Heart right ventricle (tissue), 16 donors: ENCODE results near the gene CRHR2. TPM values are rescaled to one million over a fixed set of nuclear protein-coding genes. Genes with fewer than 3 reads are reported as not detected.

ENCODE experiments used
- ATAC-seq, 8 donors: fragments of 200-7000 bp; cut with Tn5 transposase; one replicate each; pipeline ENCODE4 v1.9.1; 2020; ENCODE audit warnings: mild to moderate bottlenecking in 8 of 8, moderate library complexity in 8 of 8, moderate number of reproducible peaks in 1 of 8
- DNase-seq, 2 donors: peaks; one replicate each; pipeline ENCODE4 v3.0.0-alpha.2; 2020
- H3K27ac ChIP-seq, 10 donors: fragments of 200-600 bp; sonication (generic) in 2 of 10; one replicate each; pipeline versions ENCODE4 v1.5.0 to v1.8.0; 2020 to 2022; ENCODE audit warnings: mild to moderate bottlenecking in 3 of 10
- H3K27me3 ChIP-seq, 7 donors: fragments of 200-600 bp; one replicate each; pipeline ENCODE4 v1.8.0; 2021 to 2022; ENCODE audit warnings: mild to moderate bottlenecking in 2 of 7
- H3K36me3 ChIP-seq, 9 donors: fragments of 200-600 bp; sonication (generic) in 1 of 9; one replicate each; pipeline versions ENCODE4 v1.5.0 to v1.8.0; 2020 to 2022; ENCODE audit warnings: mild to moderate bottlenecking in 2 of 9
- H3K4me1 ChIP-seq, 9 donors: fragments of 200-600 bp; sonication (generic) in 1 of 9; one replicate each; pipeline versions ENCODE4 v1.5.0 to v1.8.0; 2020 to 2022; ENCODE audit warnings: mild to moderate bottlenecking in 4 of 9
- H3K4me3 ChIP-seq, 10 donors: fragments of 200-600 bp; sonication (generic) in 2 of 10; one replicate each; pipeline versions ENCODE4 v1.5.0 to v1.8.0; 2020 to 2022; ENCODE audit warnings: mild to moderate bottlenecking in 7 of 10, moderate library complexity in 2 of 10
- H3K9me3 ChIP-seq, 11 donors: fragments of 200-600 bp in 10 of 11; sonication (generic) in 2 of 11; one replicate each; pipeline versions ENCODE4 v1.5.0 to v1.8.0; 2013 to 2022; ENCODE audit warnings: mild to moderate bottlenecking in 2 of 11, control low read depth in 1 of 11, moderate library complexity in 1 of 11
- WGBS, 2 donors: extraction: QIAGEN DNeasy Blood & Tissue Kit; methylation state at CpG; one replicate each; pipeline ENCODE4 v1.1.7; 2013; ENCODE audit warnings: inconsistent platforms in 1 of 2; 5-methylcytosine and 5-hydroxymethylcytosine counted together
- intact Hi-C, 10 donors: fragments of 100-400 bp; cut with DNase I; formaldehyde crosslinking; loops; one replicate each; pipeline versions ENCODE4 v1.11.1 to v1.14.2; 2022
- polyA plus RNA-seq, 2 donors: library from polyadenylated mRNA; stranded (reverse); fragments of 200-250 nt; gene quantifications; one replicate each; pipeline ENCODE4 v1.2.3, GENCODE V29; 2013
- total RNA-seq, 10 donors: library from RNA; stranded (reverse); fragmentation: NEBNext Ultra II Directional in 3 of 10; extraction: Animal tissue kit (Norgen Biotek cat#: 25700) in 3 of 10; gene quantifications; one replicate each; pipeline versions ENCODE4 v1.2.1 to v1.2.4, GENCODE V29; 2021 to 2023
- TF ChIP-seq, protein P1 (sequence below), 9 donors: fragments of 200-600 bp; sonication (generic) in 2 of 9; IDR thresholded peaks; one replicate each; pipeline versions ENCODE4 v1.5.0 to v1.8.0; 2021 to 2022; ENCODE audit warnings: antibody characterized with exemption in 9 of 9, mild to moderate bottlenecking in 5 of 9, moderate library complexity in 1 of 9
- donor health status: Arrhythmogenic right ventricular cardiomyopathy.
- donor health status: ischemic (EF 13 %, LVEDD 7.1; RV severe dilation, severe dysfunction).
- donor health status: healthy with polysubstance abuse.
- donor health status: DM: no; HTN: yes; CAD: no.
- donor health status: DM: no; HTN: no; CAD: no.
- donor health status: ischemic (EF 25% LVEDD 6.9; RV normal size, moderate dysfunction).
- donor health status: ischemic (EF 25% LVEDD 5.7; RV mildly dilated, moderate dysfunction).
- donor health status: healthy.
- donor health status: DM: yes; HTN: yes; CAD: no.
- donor health status: Ischemic cardiomyopathy.
- donor health status: ischemic (EF 35%, LVEDD 5.7; RV mildly dilated, moderate dysfunction).
- donor health status: nonischemic (EF 11% LVEDD 7.7; RV severe dilation, severe dysfunction).
- donor health status: DM: yes; HTN: yes; CAD: no.
- donor health status: PGD.
- donor health status: ischemic (EF 29% LVEDD 5.4; RV normal size, mild dysfunction).
- donor health status: nonischemic (EF 23%, LVEDD 6.1; RV moderate dilation, normal function).

The CRHR2 gene
- total and polyA plus RNA-seq, 12 donors = 0.07 to 1.2 (median 0.28) TPM; not detected in 1

DNA sequence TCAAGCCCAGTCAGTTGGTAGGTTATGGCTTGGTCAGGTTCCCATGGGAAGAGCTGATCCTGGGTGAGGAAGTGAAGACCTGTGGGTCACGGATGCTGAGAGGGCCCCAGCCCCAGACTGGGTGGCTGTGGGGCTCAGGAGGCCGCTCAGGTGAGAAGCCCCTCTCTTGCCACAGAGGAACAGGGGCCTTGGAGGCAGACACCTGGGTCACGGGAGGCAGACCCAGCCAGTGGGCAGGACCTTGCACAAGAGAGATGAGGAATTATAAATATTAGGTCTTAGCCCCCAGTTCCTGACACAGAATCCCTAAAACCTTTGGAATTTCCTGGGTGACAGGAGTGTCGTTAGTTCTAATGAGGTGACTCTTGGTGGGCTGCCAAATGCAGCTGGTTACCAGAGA is 10.6 kb upstream of the CRHR2 start:
- H3K4me1 ChIP-seq = peaks cover 0 to 36% (median 22%) of the 10 kb centered on the region in 9 donors
- WGBS, 2 donors = 73 to 75% methylated on average over 4 of the region's 4 CpGs
- no peaks in the 10 kb centered on the region for H3K9me3 ChIP-seq
- H3K27ac ChIP-seq = no peak overlapping the region
- no peak overlapping the region for H3K4me3 ChIP-seq
- no peak for ATAC-seq
- intact Hi-C loops = no loop called here
- no peaks in the 10 kb centered on the region for H3K27me3 ChIP-seq
- TF ChIP-seq, protein P1, sequence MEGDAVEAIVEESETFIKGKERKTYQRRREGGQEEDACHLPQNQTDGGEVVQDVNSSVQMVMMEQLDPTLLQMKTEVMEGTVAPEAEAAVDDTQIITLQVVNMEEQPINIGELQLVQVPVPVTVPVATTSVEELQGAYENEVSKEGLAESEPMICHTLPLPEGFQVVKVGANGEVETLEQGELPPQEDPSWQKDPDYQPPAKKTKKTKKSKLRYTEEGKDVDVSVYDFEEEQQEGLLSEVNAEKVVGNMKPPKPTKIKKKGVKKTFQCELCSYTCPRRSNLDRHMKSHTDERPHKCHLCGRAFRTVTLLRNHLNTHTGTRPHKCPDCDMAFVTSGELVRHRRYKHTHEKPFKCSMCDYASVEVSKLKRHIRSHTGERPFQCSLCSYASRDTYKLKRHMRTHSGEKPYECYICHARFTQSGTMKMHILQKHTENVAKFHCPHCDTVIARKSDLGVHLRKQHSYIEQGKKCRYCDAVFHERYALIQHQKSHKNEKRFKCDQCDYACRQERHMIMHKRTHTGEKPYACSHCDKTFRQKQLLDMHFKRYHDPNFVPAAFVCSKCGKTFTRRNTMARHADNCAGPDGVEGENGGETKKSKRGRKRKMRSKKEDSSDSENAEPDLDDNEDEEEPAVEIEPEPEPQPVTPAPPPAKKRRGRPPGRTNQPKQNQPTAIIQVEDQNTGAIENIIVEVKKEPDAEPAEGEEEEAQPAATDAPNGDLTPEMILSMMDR (IDR thresholded peaks at IDR 0.05) = no peak
- no peaks in the 10 kb centered on the region for H3K36me3 ChIP-seq
- DNase-seq = no peak

DNA sequence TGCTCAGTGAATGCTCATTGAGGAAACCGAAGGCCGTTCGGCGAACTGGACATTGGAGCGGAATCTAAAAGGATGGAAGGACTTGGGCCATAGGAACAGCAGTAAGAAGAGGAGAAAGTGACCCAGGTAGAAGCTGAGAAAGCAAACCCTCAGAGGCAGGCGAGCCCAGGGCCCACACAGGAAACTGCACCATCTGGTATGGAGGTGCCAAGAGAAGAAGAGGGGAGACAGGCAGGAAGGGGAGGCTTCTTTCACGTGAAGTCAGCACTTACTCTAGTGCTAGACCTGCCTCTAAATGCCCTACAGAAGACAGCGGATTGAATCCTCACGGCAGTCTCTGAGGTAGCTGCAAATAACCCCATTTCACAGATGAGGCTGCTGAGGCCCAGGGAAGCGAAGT is 10.2 kb upstream of the CRHR2 start:
- Histone ChIP-seq H3K4me3 (no peak overlapping the region), H3K27ac (no peak overlapping the region), H3K36me3 (no peaks in the 10 kb centered on the region), H3K27me3 (no peaks in the 10 kb centered on the region), H3K4me1 (peaks cover 0 to 33% (median 19%) of the 10 kb centered on the region in 9 donors), H3K9me3 (no peaks in the 10 kb centered on the region)
- ATAC-seq = no peak
- intact Hi-C loops = no loop called here
- TF ChIP-seq, protein P1 (IDR thresholded peaks at IDR 0.05) = no peak
- DNase-seq = no peak
- WGBS, 2 donors = 92 to 93% methylated on average over 10 of the region's 10 CpGs

DNA sequence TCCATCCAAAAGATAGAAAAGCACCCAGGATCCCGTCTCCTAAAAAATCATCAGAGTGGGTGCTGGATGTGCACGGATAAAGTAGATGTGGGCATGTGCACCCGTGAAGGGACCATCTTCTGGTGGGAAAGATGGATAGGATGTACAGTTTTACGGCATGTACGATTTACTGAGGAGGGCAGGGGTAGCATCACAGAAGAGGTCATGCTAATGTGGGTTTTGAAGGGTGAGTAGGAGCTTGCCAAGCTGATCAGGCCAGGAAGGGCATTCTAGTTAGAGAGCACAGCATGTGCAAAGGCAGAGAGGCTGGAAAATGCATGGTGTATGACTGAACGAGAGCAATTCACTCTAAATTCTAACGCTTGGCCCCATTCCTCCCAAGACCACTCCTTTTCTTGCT is 7.8 kb upstream of the CRHR2 start:
- Histone ChIP-seq H3K4me3 (no peak overlapping the region), H3K4me1 (peaks cover 0 to 16% (median 7%) of the 10 kb centered on the region in 9 donors), H3K9me3 (no peaks in the 10 kb centered on the region), H3K27me3 (peaks cover 0 to 7% (median 0%) of the 10 kb centered on the region in 7 donors), H3K36me3 (no peaks in the 10 kb centered on the region), H3K27ac (no peak overlapping the region)
- intact Hi-C loops = no loop called here
- WGBS, 2 donors = 91 to 96% methylated on average over 7 of the region's 7 CpGs
- TF ChIP-seq, protein P1 (IDR thresholded peaks at IDR 0.05) = no peak
- ATAC-seq (no peak), DNase-seq (no peak)

DNA sequence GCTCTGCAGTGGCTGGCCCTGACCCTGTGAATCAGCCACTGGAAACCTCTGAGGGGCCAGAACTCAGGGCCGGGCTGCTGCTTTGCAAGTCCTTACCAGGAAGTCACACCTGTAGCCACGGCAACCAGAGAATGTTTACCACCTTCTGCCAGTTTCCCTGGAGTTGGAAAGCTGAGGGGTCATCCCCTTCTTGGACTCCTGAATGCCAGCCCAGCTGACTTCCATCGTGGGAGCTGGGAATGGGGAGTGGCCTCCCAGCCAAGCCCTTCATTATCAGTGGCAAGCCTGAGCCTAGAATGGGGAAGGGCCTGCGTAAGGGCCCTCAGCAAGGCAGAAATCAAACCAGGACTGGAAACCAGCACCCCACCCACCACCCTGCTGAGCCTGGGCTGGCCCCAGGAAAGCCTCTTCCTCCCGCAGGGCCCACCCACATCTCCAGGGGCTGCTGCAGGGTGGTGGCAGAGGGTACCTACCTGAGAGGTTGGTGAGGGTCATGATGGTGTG is 6.5 kb upstream of the CRHR2 start:
- Histone ChIP-seq H3K27me3 (peaks cover 0 to 18% (median 6%) of the 10 kb centered on the region in 7 donors), H3K36me3 (no peaks in the 10 kb centered on the region), H3K9me3 (no peaks in the 10 kb centered on the region), H3K4me1 (peaks cover 0 to 9% (median 0%) of the 10 kb centered on the region in 9 donors), H3K4me3 (no peak overlapping the region), H3K27ac (peak overlapping the region in 1 of 10 donors; percentile 9)
- peak in 1 of 2 donors; percentile 18 for DNase-seq
- ATAC-seq = peak in 1 of 8 donors; percentile 40
- TF ChIP-seq, protein P1 (IDR thresholded peaks at IDR 0.05) = no peak
- WGBS, 2 donors = 51 to 62% methylated on average over 5 of the region's 5 CpGs
- intact Hi-C loops = loop anchor here in 1 of 10 donors (10.0 kb wide), 1 partner anchor 56 kb away; no protein-coding TSS in a partner anchor
